Right renal cortex interstitium (tissue), 3 donors: ENCODE results near the gene SPANXN5. TPM values are rescaled to one million over a fixed set of nuclear protein-coding genes. Genes with fewer than 3 reads are reported as not detected.
"Not testable (repeated sequence)": the region's sequence is repeated elsewhere in the genome, so short reads cannot be mapped to it uniquely, and the experiment has no call there.

Source experiments
- DNase-seq, 3 donors: peaks; one replicate each; pipeline ENCODE4 v3.0.0-alpha.2; 2013; ENCODE audit warnings: low read depth in 3 of 3, low spot score in 2 of 3
- polyA plus RNA-seq, 3 donors: library from polyadenylated mRNA; unstranded; fragments of 120-200 nt; gene quantifications; one replicate each; pipeline ENCODE4 v1.2.1, GENCODE V29; 2013; ENCODE audit not compliant: insufficient read length in 3 of 3

The SPANXN5 gene
- not detected for polyA plus RNA-seq

GRCh38 chrX:52797327-52797726 lies at the start of gene SPANXN5:
Gene SPANXN5, minus strand, starts transcription at chrX:52797427. Its CDS starts 79 bp downstream, at chrX:52797348.
- not testable (repeated sequence) for DNase-seq

GRCh38 chrX:52843619-52844018 lies 46.4 kb upstream of the SPANXN5 start:
- not testable (repeated sequence) for DNase-seq

- no peak for DNase-seq
These were observed 41.9 kb upstream of the SPANXN5 start for GRCh38 chrX:52839137-52839536.

- no peak for DNase-seq
These were observed 33.3 kb upstream of the SPANXN5 start for GRCh38 chrX:52830551-52830950.

- no peak for DNase-seq
These were observed 27.4 kb upstream of the SPANXN5 start for GRCh38 chrX:52824608-52825007.

- no peak for DNase-seq
These were observed 24.0 kb upstream of the SPANXN5 start for GRCh38 chrX:52821079-52821760.

- DNase-seq, result no peak
These were observed 22.6 kb upstream of the SPANXN5 start for GRCh38 chrX:52819788-52820187.

GRCh38 chrX:52811065-52811625 lies 13.9 kb upstream of the SPANXN5 start, which contains the start of gene XAGE5:
Gene XAGE5, plus strand, starts transcription at chrX:52811287. Its CDS starts 1,280 bp downstream, at chrX:52812567.
- DNase-seq, result no peak

GRCh38 chrX:52804876-52805275 lies 7.6 kb upstream of the SPANXN5 start:
- DNase-seq, result not testable (repeated sequence)

- not testable (repeated sequence) for DNase-seq
These were observed 23.7 kb downstream of the SPANXN5 start for GRCh38 chrX:52773504-52773903.

- not testable (repeated sequence) for DNase-seq
These were observed 31.2 kb downstream of the SPANXN5 start for GRCh38 chrX:52765983-52766382.

GRCh38 chrX:52750952-52751351 lies 46.3 kb downstream of the SPANXN5 start, which contains the start of gene SSX2B:
Gene SSX2B, plus strand, starts transcription at chrX:52751252. Its CDS starts 1,429 bp downstream, at chrX:52752681.
- not testable (repeated sequence) for DNase-seq

Other genes with a start within 250 kb of the SPANXN5 start
- not detected for gene SSX7, start 142.5 kb downstream of the SPANXN5 start, polyA plus RNA-seq
- not detected for gene SSX2, start 90.2 kb downstream of the SPANXN5 start, polyA plus RNA-seq
- gene SSX2B, start 46.2 kb downstream of the SPANXN5 start, polyA plus RNA-seq, result under 1 TPM in 1 of 3 donors, not detected in 2; 0.17 TPM
- gene XAGE5, start 13.9 kb upstream of the SPANXN5 start, polyA plus RNA-seq, result not detected
- not detected for gene XAGE3, start 70.7 kb upstream of the SPANXN5 start, polyA plus RNA-seq
- gene FAM156B, start 99.9 kb upstream of the SPANXN5 start, polyA plus RNA-seq, result 10 to 100 TPM in 2 of 3 donors, 1 to 10 TPM in 1; 9.9 to 17.5 (median 14.1) TPM
- 10 to 100 TPM; 16.7 to 21.7 (median 19.3) TPM for gene FAM156A, start 161.1 kb upstream of the SPANXN5 start, polyA plus RNA-seq